Liver (tissue), 9 donors: ENCODE data around the gene HSD17B12. TPM values are rescaled to one million over a fixed set of nuclear protein-coding genes. Genes with fewer than 3 reads are reported as not detected.

Experiments
- DNase-seq: peaks from one replicate; pipeline ENCODE4 v3.0.0-alpha.2; 2017; ENCODE audit warnings: low spot score
- H3K27ac ChIP-seq, 2 donors: one replicate each; pipeline ENCODE4 v1.7.0; 2013; ENCODE audit warnings: inconsistent platforms in 2 of 2, low read length in 2 of 2, control low read depth in 1 of 2, low read depth in 1 of 2, mild to moderate bottlenecking in 1 of 2
- H3K27me3 ChIP-seq, 4 donors: one replicate each; pipeline versions ENCODE4 v1.6.1 to v1.7.0; 2013; ENCODE audit warnings: low read length in 3 of 4, inconsistent platforms in 1 of 4, mild to moderate bottlenecking in 1 of 4, moderate library complexity in 1 of 4; ENCODE audit not compliant: control insufficient read depth in 4 of 4, insufficient read depth in 4 of 4
- H3K36me3 ChIP-seq, 4 donors: one replicate each; pipeline versions ENCODE4 v1.6.1 to v1.7.0; 2013; ENCODE audit warnings: low read length in 3 of 4, mild to moderate bottlenecking in 3 of 4, low read depth in 1 of 4, moderate library complexity in 1 of 4; ENCODE audit not compliant: control insufficient read depth in 4 of 4, insufficient read depth in 3 of 4
- H3K4me1 ChIP-seq, 4 donors: one replicate each; pipeline versions ENCODE4 v1.6.1 to v1.7.0; 2013; ENCODE audit warnings: low read length in 3 of 4, mild to moderate bottlenecking in 3 of 4, moderate library complexity in 1 of 4; ENCODE audit not compliant: control insufficient read depth in 4 of 4, insufficient read depth in 4 of 4
- H3K4me3 ChIP-seq, 3 donors: one replicate each; pipeline versions ENCODE4 v1.6.1 to v1.7.0; 2013; ENCODE audit warnings: low read length in 3 of 3, control low read depth in 1 of 3, low read depth in 1 of 3, mild to moderate bottlenecking in 1 of 3
- H3K9ac ChIP-seq, 2 donors: one replicate each; pipeline ENCODE4 v1.7.0; 2013; ENCODE audit warnings: low read length in 2 of 2, mild to moderate bottlenecking in 2 of 2, moderate library complexity in 2 of 2, control low read depth in 1 of 2, low read depth in 1 of 2
- H3K9me3 ChIP-seq, 4 donors: one replicate each; pipeline versions ENCODE4 v1.6.1 to v1.7.0; 2013; ENCODE audit warnings: low read length in 3 of 4; ENCODE audit not compliant: control insufficient read depth in 4 of 4
- ATF3 ChIP-seq: IDR thresholded peaks from 2 replicates; pipeline ENCODE4 v1.6.1; 2016; ENCODE audit warnings: antibody characterized with exemption
- EGR1 ChIP-seq, 2 donors: IDR thresholded peaks; 2 replicates each; pipeline ENCODE4 v1.6.1; 2016 to 2018; ENCODE audit warnings: antibody characterized with exemption in 2 of 2, low read depth in 2 of 2
- FOXA1 ChIP-seq: IDR thresholded peaks from 2 replicates; pipeline ENCODE4 v1.6.1; 2016; ENCODE audit warnings: antibody characterized with exemption
- FOXA2 ChIP-seq: IDR thresholded peaks from 2 replicates; pipeline ENCODE4 v1.6.1; 2016; ENCODE audit warnings: antibody characterized with exemption
- GABPA ChIP-seq, 2 donors: IDR thresholded peaks in 1 of 2; conservative IDR thresholded peaks in 1 of 2; 2 replicates each; pipeline ENCODE4 v1.6.1; 2016; ENCODE audit warnings: antibody characterized with exemption in 2 of 2, mild to moderate bottlenecking in 1 of 2, moderate library complexity in 1 of 2
- HNF4A ChIP-seq, 2 donors: conservative IDR thresholded peaks; 2 replicates each; pipeline ENCODE4 v1.6.1; 2016; ENCODE audit warnings: antibody characterized with exemption in 2 of 2, mild to moderate bottlenecking in 2 of 2
- HNF4G ChIP-seq: IDR thresholded peaks from 2 replicates; pipeline ENCODE4 v1.6.1; 2016; ENCODE audit warnings: antibody characterized with exemption
- JUND ChIP-seq, 2 donors: IDR thresholded peaks; 2 replicates each; pipeline ENCODE4 v1.6.1; 2016; ENCODE audit warnings: antibody characterized with exemption in 2 of 2
- MAX ChIP-seq: IDR thresholded peaks from 2 replicates; pipeline ENCODE4 v1.6.1; 2016; ENCODE audit warnings: antibody characterized with exemption
- NR2F2 ChIP-seq: IDR thresholded peaks from 2 replicates; pipeline ENCODE4 v1.6.1; 2016; ENCODE audit warnings: antibody characterized with exemption
- RAD21 ChIP-seq, 2 donors: IDR thresholded peaks; 2 replicates each; pipeline ENCODE4 v1.6.1; 2016; ENCODE audit warnings: antibody characterized with exemption in 2 of 2, mild to moderate bottlenecking in 2 of 2
- REST ChIP-seq: IDR thresholded peaks from 2 replicates; pipeline ENCODE4 v1.6.1; 2016; ENCODE audit warnings: antibody characterized with exemption, mild to moderate bottlenecking
- RXRA ChIP-seq, 2 donors: IDR thresholded peaks; 2 replicates each; pipeline ENCODE4 v1.6.1; 2017 to 2018; ENCODE audit warnings: antibody characterized with exemption in 2 of 2, mild to moderate bottlenecking in 1 of 2
- SP1 ChIP-seq: IDR thresholded peaks from 2 replicates; pipeline ENCODE4 v1.6.1; 2018; ENCODE audit warnings: antibody characterized with exemption, mild to moderate bottlenecking
- TAF1 ChIP-seq: conservative IDR thresholded peaks from 2 replicates; pipeline ENCODE4 v1.6.1; 2016; ENCODE audit warnings: antibody characterized with exemption, mild to moderate bottlenecking
- YY1 ChIP-seq: IDR thresholded peaks from 2 replicates; pipeline ENCODE4 v1.6.1; 2016; ENCODE audit warnings: antibody characterized with exemption, mild to moderate bottlenecking
- ZBTB33 ChIP-seq: IDR thresholded peaks from 2 replicates; pipeline ENCODE4 v1.6.1; 2016; ENCODE audit warnings: antibody characterized with exemption
- WGBS: extraction: QIAGEN DNeasy Blood & Tissue Kit; methylation state at CpG from one replicate; pipeline ENCODE4 v1.1.7; 2013; 5-methylcytosine and 5-hydroxymethylcytosine counted together
- polyA plus RNA-seq, 2 donors: library from polyadenylated mRNA; stranded (reverse) in 1 of 2; unstranded in 1 of 2; fragments of 200-250 nt in 1 of 2; fragments of >200 nt in 1 of 2; fragmentation: Nextera tagmentation in 1 of 2; extraction: Ambion mirVana in 1 of 2; gene quantifications; one replicate each; pipeline versions ENCODE4 v1.2.1 to v1.2.3, GENCODE V29; 2013 to 2015
- total RNA-seq, 2 donors: library from RNA; depleted of rRNA; stranded (reverse); fragments of >200 nt; gene quantifications; one replicate each; pipeline ENCODE4 v1.2.3, GENCODE V29; 2014
- TF ChIP-seq, protein P1 (sequence below): fragments of 150-350 bp; IDR thresholded peaks from 2 replicates; pipeline ENCODE4 v1.5.1; 2017; ENCODE audit warnings: improper control_type of control experiment, low read depth, low read length; ENCODE audit not compliant: missing input control
- donor health status: healthy.
- donor health status: healthy.
- donor health status: healthy.
- donor health status: healthy.
- donor health status: healthy.

HSD17B12 gene
- total and polyA plus RNA-seq, 4 donors = 50.3 to 126 (median 68.3) TPM

DNA sequence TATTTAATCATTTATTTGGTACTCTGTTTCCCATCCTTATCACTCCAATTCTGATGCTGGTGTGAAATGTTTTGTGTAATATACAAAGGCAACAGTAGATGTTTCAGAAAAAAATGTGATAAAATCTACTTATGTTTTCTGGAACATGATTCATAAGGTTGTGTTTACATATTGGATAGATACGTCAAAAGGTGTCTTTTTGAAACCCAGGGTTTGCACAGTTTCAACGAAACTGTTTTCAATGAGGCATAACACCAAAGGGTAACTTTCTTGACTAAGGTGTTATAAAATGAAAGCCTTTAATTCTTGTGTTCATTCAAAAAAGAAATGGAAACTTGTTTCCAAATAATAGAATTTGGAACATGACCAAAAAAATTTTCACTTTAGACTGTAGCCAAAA, 33.8 kb upstream of the HSD17B12 start:
- Histone ChIP-seq H3K9me3 (no peaks in the 10 kb centered on the region), H3K27ac (no peak overlapping the region), H3K4me1 (peaks cover 7 to 15% (median 13%) of the 10 kb centered on the region in 4 donors), H3K4me3 (no peak overlapping the region), H3K27me3 (no peaks in the 10 kb centered on the region), H3K9ac (no peak overlapping the region), H3K36me3 (no peaks in the 10 kb centered on the region)
- WGBS = 89% methylated on average over 2 of the region's 2 CpGs
- TF ChIP-seq MAX (no peak), GABPA (IDR thresholded peaks at IDR 0.05 in 1 of 2, conservative IDR thresholded peaks at IDR 0.05 in 1 of 2) (no peak), HNF4A (conservative IDR thresholded peaks at IDR 0.05) (no peak), HNF4G (no peak), RAD21 (IDR thresholded peaks at IDR 0.05) (no peak), SP1 (no peak), FOXA1 (no peak), ZBTB33 (no peak), REST (no peak), TAF1 (no peak), NR2F2 (no peak), JUND (IDR thresholded peaks at IDR 0.05) (no peak), EGR1 (IDR thresholded peaks at IDR 0.05; ENCODE audit: low read depth in 2 of 2) (no peak)
- no peak for DNase-seq

DNA sequence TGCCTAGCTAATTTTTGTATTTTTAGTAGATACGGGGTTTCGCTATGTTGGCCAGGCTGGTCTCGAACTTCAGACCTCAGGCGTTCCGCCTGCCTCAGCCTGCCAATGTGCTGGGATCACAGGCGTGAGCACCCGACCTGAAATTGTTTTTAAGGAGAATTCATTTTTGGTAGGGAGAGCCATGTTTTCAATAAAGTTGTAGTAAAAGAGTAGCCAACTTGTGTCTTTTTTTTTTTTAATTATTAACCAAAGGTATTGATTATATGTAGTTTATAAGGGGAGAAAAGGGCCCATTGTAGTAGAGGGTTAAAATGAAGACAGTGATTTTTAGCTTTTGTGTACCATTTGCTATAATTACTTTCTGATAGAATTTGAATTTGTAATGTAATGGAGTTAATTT, 31.6 kb upstream of the HSD17B12 start:
- H3K36me3 ChIP-seq = no peaks in the 10 kb centered on the region
- H3K9me3 ChIP-seq = no peaks in the 10 kb centered on the region
- no peak overlapping the region for H3K9ac ChIP-seq
- no peaks in the 10 kb centered on the region for H3K27me3 ChIP-seq
- TF ChIP-seq RAD21 (IDR thresholded peaks at IDR 0.05) = no peak
- TF ChIP-seq TAF1 = no peak
- TF ChIP-seq, protein P1, sequence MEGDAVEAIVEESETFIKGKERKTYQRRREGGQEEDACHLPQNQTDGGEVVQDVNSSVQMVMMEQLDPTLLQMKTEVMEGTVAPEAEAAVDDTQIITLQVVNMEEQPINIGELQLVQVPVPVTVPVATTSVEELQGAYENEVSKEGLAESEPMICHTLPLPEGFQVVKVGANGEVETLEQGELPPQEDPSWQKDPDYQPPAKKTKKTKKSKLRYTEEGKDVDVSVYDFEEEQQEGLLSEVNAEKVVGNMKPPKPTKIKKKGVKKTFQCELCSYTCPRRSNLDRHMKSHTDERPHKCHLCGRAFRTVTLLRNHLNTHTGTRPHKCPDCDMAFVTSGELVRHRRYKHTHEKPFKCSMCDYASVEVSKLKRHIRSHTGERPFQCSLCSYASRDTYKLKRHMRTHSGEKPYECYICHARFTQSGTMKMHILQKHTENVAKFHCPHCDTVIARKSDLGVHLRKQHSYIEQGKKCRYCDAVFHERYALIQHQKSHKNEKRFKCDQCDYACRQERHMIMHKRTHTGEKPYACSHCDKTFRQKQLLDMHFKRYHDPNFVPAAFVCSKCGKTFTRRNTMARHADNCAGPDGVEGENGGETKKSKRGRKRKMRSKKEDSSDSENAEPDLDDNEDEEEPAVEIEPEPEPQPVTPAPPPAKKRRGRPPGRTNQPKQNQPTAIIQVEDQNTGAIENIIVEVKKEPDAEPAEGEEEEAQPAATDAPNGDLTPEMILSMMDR = no peak
- TF ChIP-seq RXRA (IDR thresholded peaks at IDR 0.05) = no peak
- no peak for TF ChIP-seq ATF3
- no peak for TF ChIP-seq HNF4A (conservative IDR thresholded peaks at IDR 0.05)
- no peak for TF ChIP-seq FOXA2
- TF ChIP-seq ZBTB33 = no peak
- no peak for TF ChIP-seq EGR1 (IDR thresholded peaks at IDR 0.05; ENCODE audit: low read depth in 2 of 2)
- no peak for TF ChIP-seq YY1
- no peak for TF ChIP-seq REST
- no peak for TF ChIP-seq FOXA1
- TF ChIP-seq SP1 = no peak
- TF ChIP-seq HNF4G = no peak
- peaks cover 7 to 15% (median 13%) of the 10 kb centered on the region in 4 donors for H3K4me1 ChIP-seq
- no peak overlapping the region for H3K27ac ChIP-seq
- no peak for DNase-seq
- no peak overlapping the region for H3K4me3 ChIP-seq
- WGBS = 93% methylated on average over 7 of the region's 7 CpGs
